ENCODE data around the gene CIBAR2. TPM values are rescaled to one million over a fixed set of nuclear protein-coding genes. Genes with fewer than 3 reads are reported as not detected.

Gene CIBAR2
- total RNA-seq, 2 experiments from 2014 or later, result not detected

- CTCF ChIA-PET, result no interaction called here
- Mint-ChIP-seq H3K4me3 (no peak overlapping the region), H3K4me1 (peaks cover 10% of the 10 kb centered on the region), H3K27me3 (peaks cover 20% of the 10 kb centered on the region), H3K27ac (no peak overlapping the region), H3K9me3 (ENCODE audit: low read depth) (no peaks in the 10 kb centered on the region), H3K36me3 (ENCODE audit: low read depth) (no peaks in the 10 kb centered on the region)
- DNase-seq (no peak), ATAC-seq (no peak)
- POLR2A ChIA-PET, result no interaction called here
- intact Hi-C loops (cut with DNase I, micrococcal nuclease), result no loop called here
Measured at GRCh38 chr16:85142771-85143211, 30.5 kb upstream of the CIBAR2 start.

- ATAC-seq (no peak), DNase-seq (no peak)
- Mint-ChIP-seq H3K9me3 (ENCODE audit: low read depth) (no peaks in the 10 kb centered on the region), H3K4me3 (no peak overlapping the region), H3K36me3 (ENCODE audit: low read depth) (no peaks in the 10 kb centered on the region), H3K27me3 (peaks cover 22% of the 10 kb centered on the region), H3K27ac (no peak overlapping the region), H3K4me1 (peaks cover 12% of the 10 kb centered on the region)
- intact Hi-C loops (cut with DNase I, micrococcal nuclease), result no loop called here
- ChIA-PET CTCF (interaction anchor here (1.1 kb wide), 1 partner anchor 29 kb away, joined by 3 read pairs; no protein-coding TSS in a partner anchor), POLR2A (no interaction called here)
Measured at GRCh38 chr16:85142129-85142513, 29.8 kb upstream of the CIBAR2 start.

GRCh38 chr16:85141491-85142128 lies 29.3 kb upstream of the CIBAR2 start:
- H3K27ac Mint-ChIP-seq, result no peak overlapping the region
- no peaks in the 10 kb centered on the region for H3K36me3 Mint-ChIP-seq (ENCODE audit: low read depth)
- CTCF ChIA-PET, result interaction anchor here (1.1 kb wide), 1 partner anchor 29 kb away, joined by 3 read pairs; no protein-coding TSS in a partner anchor
- peaks cover 26% of the 10 kb centered on the region for H3K27me3 Mint-ChIP-seq
- intact Hi-C loops (cut with DNase I, micrococcal nuclease), result no loop called here
- no peak for ATAC-seq
- DNase-seq, result no peak
- no peaks in the 10 kb centered on the region for H3K9me3 Mint-ChIP-seq (ENCODE audit: low read depth)
- peaks cover 12% of the 10 kb centered on the region for H3K4me1 Mint-ChIP-seq
- H3K4me3 Mint-ChIP-seq, result no peak overlapping the region
- POLR2A ChIA-PET, result no interaction called here

GRCh38 chr16:85140455-85141012 lies 28.3 kb upstream of the CIBAR2 start:
- POLR2A ChIA-PET, result no interaction called here

GRCh38 chr16:85139881-85140339 lies 27.6 kb upstream of the CIBAR2 start:
- no peak overlapping the region for H3K27ac Mint-ChIP-seq
- H3K36me3 Mint-ChIP-seq (ENCODE audit: low read depth), result no peaks in the 10 kb centered on the region
- no peak overlapping the region for H3K4me3 Mint-ChIP-seq
- ATAC-seq (peak; percentile 16), DNase-seq (peak; percentile 25)
- no peaks in the 10 kb centered on the region for H3K9me3 Mint-ChIP-seq (ENCODE audit: low read depth)
- peaks cover 12% of the 10 kb centered on the region for H3K4me1 Mint-ChIP-seq
- POLR2A ChIA-PET, result no interaction called here
- intact Hi-C loops (cut with DNase I, micrococcal nuclease), result no loop called here
- CTCF ChIA-PET, result interaction anchor here (1.2 to 1.5 kb wide), 2 partner anchors 9 to 25 kb away, joined by 4 to 5 read pairs; no protein-coding TSS in a partner anchor
- H3K27me3 Mint-ChIP-seq, result peaks cover 32% of the 10 kb centered on the region

More at GRCh38 chr16:85140455-85141012, 28.3 kb upstream of the CIBAR2 start:
- Mint-ChIP-seq H3K4me1 (peaks cover 12% of the 10 kb centered on the region), H3K9me3 (ENCODE audit: low read depth) (no peaks in the 10 kb centered on the region), H3K36me3 (ENCODE audit: low read depth) (no peaks in the 10 kb centered on the region), H3K4me3 (no peak overlapping the region), H3K27me3 (peaks cover 30% of the 10 kb centered on the region), H3K27ac (no peak overlapping the region)
- CTCF ChIA-PET, result interaction anchor here (1.2 to 1.5 kb wide), 2 partner anchors 10 to 26 kb away, joined by 4 to 5 read pairs; no protein-coding TSS in a partner anchor
- no peak for DNase-seq
- intact Hi-C loops (cut with DNase I, micrococcal nuclease), result no loop called here
- no peak for ATAC-seq

- peaks cover 12% of the 10 kb centered on the region for H3K4me1 Mint-ChIP-seq
- no peak for ATAC-seq
- intact Hi-C loops (cut with DNase I, micrococcal nuclease), result no loop called here
- ChIA-PET POLR2A (no interaction called here), CTCF (interaction anchor here (1.5 kb wide), 1 partner anchor 9 kb away, joined by 5 read pairs; no protein-coding TSS in a partner anchor)
- no peak overlapping the region for H3K27ac Mint-ChIP-seq
- DNase-seq, result no peak
- peaks cover 32% of the 10 kb centered on the region for H3K27me3 Mint-ChIP-seq
- H3K4me3 Mint-ChIP-seq, result no peak overlapping the region
- no peaks in the 10 kb centered on the region for H3K36me3 Mint-ChIP-seq (ENCODE audit: low read depth)
- H3K9me3 Mint-ChIP-seq (ENCODE audit: low read depth), result no peaks in the 10 kb centered on the region
Measured at GRCh38 chr16:85138825-85139627, 26.8 kb upstream of the CIBAR2 start.

- ATAC-seq (no peak), DNase-seq (no peak)
- intact Hi-C loops (cut with DNase I, micrococcal nuclease), result no loop called here
- no peak overlapping the region for H3K27ac Mint-ChIP-seq
- H3K36me3 Mint-ChIP-seq (ENCODE audit: low read depth), result no peaks in the 10 kb centered on the region
- ChIA-PET CTCF (no interaction called here), POLR2A (no interaction called here)
- H3K27me3 Mint-ChIP-seq, result peaks cover 32% of the 10 kb centered on the region
- no peaks in the 10 kb centered on the region for H3K9me3 Mint-ChIP-seq (ENCODE audit: low read depth)
- H3K4me3 Mint-ChIP-seq, result no peak overlapping the region
- peaks cover 12% of the 10 kb centered on the region for H3K4me1 Mint-ChIP-seq
Measured at GRCh38 chr16:85138073-85138824, 26.0 kb upstream of the CIBAR2 start.

- H3K27me3 Mint-ChIP-seq, result peaks cover 32% of the 10 kb centered on the region
- no peaks in the 10 kb centered on the region for H3K9me3 Mint-ChIP-seq (ENCODE audit: low read depth)
- intact Hi-C loops (cut with DNase I, micrococcal nuclease), result no loop called here
- ChIA-PET CTCF (interaction anchor here (0.6 kb wide), 1 partner anchor 575 kb away, joined by 3 read pairs; no protein-coding TSS in a partner anchor), POLR2A (no interaction called here)
- no peak overlapping the region for H3K27ac Mint-ChIP-seq
- DNase-seq (no peak), ATAC-seq (no peak)
- H3K4me1 Mint-ChIP-seq, result peaks cover 12% of the 10 kb centered on the region
- no peak overlapping the region for H3K4me3 Mint-ChIP-seq
- no peaks in the 10 kb centered on the region for H3K36me3 Mint-ChIP-seq (ENCODE audit: low read depth)
Measured at GRCh38 chr16:85137323-85138072, 25.2 kb upstream of the CIBAR2 start.

- Mint-ChIP-seq H3K27me3 (peaks cover 32% of the 10 kb centered on the region), H3K9me3 (ENCODE audit: low read depth) (no peaks in the 10 kb centered on the region), H3K27ac (no peak overlapping the region), H3K36me3 (ENCODE audit: low read depth) (no peaks in the 10 kb centered on the region), H3K4me1 (peaks cover 12% of the 10 kb centered on the region), H3K4me3 (no peak overlapping the region)
- ChIA-PET POLR2A (no interaction called here), CTCF (interaction anchor here (0.6 kb wide), 1 partner anchor 576 kb away, joined by 3 read pairs; no protein-coding TSS in a partner anchor)
- DNase-seq (no peak), ATAC-seq (no peak)
- intact Hi-C loops (cut with DNase I, micrococcal nuclease), result no loop called here
Measured at GRCh38 chr16:85136702-85137322, 24.5 kb upstream of the CIBAR2 start.

GRCh38 chr16:85136213-85136701 lies 24.0 kb upstream of the CIBAR2 start:
- CTCF ChIA-PET, result no interaction called here

More at GRCh38 chr16:85136213-85136701, 24.0 kb upstream of the CIBAR2 start:
- H3K27ac Mint-ChIP-seq, result no peak overlapping the region
- intact Hi-C loops (cut with DNase I, micrococcal nuclease), result no loop called here
- no peaks in the 10 kb centered on the region for H3K36me3 Mint-ChIP-seq (ENCODE audit: low read depth)
- peaks cover 30% of the 10 kb centered on the region for H3K27me3 Mint-ChIP-seq
- POLR2A ChIA-PET, result no interaction called here
- no peaks in the 10 kb centered on the region for H3K9me3 Mint-ChIP-seq (ENCODE audit: low read depth)
- ATAC-seq (no peak), DNase-seq (no peak)
- H3K4me1 Mint-ChIP-seq, result peaks cover 12% of the 10 kb centered on the region
- H3K4me3 Mint-ChIP-seq, result no peak overlapping the region

Data from activated CD4-positive, alpha-beta T cell treated with anti-CD3 and anti-CD28 coated beads for 36 hours (primary cell).